Bronchial epithelial cell (primary cell): Measurements from ENCODE around the gene FRYL. TPM values are rescaled to one million over a fixed set of nuclear protein-coding genes. Genes with fewer than 3 reads are reported as not detected.
A peak's percentile ranks its signal among the peaks of the same experiment; 100 is the strongest.
"Not testable (repeated sequence)": the region's sequence is repeated elsewhere in the genome, so short reads cannot be mapped to it uniquely, and the experiment has no call there.

Experiments used
- DNase-seq: peaks from one replicate; pipeline ENCODE4 v3.0.0-alpha.2; 2010; ENCODE audit warnings: low read depth
- FAIRE-seq: peaks from 2 replicates; lab custom pipeline; 2011; peaks lifted over from hg19 to GRCh38; lab: Jason Lieb, UNC
- H3K27me3 ChIP-seq: 2 replicates; pipeline ENCODE4 v1.5.1; 2011; ENCODE audit warnings: low read length; ENCODE audit not compliant: control insufficient read depth, insufficient read depth
- H3K36me3 ChIP-seq: 2 replicates; pipeline ENCODE4 v1.5.1; 2011; ENCODE audit warnings: low read length; ENCODE audit not compliant: control insufficient read depth, insufficient read depth
- H3K4me3 ChIP-seq: 2 replicates; pipeline ENCODE4 v1.5.1; 2011; ENCODE audit warnings: mild to moderate bottlenecking, low read depth, low read length, control low read depth
- total RNA-seq: library from RNA; depleted of rRNA; stranded (reverse); fragments of >200 nt; gene quantifications from 2 replicates; pipeline ENCODE4 v1.2.1, GENCODE V29; 2014
- TF ChIP-seq, protein P1 (sequence below): IDR thresholded peaks from 2 replicates; pipeline ENCODE4 v1.5.1; 2011; ENCODE audit warnings: mild to moderate bottlenecking, moderate library complexity, low read length, control low read depth, inconsistent platforms; ENCODE audit not compliant: insufficient read depth, severe bottlenecking

Gene FRYL
- total RNA-seq, 1 donor from 2014 or later = 43.2 TPM

DNA sequence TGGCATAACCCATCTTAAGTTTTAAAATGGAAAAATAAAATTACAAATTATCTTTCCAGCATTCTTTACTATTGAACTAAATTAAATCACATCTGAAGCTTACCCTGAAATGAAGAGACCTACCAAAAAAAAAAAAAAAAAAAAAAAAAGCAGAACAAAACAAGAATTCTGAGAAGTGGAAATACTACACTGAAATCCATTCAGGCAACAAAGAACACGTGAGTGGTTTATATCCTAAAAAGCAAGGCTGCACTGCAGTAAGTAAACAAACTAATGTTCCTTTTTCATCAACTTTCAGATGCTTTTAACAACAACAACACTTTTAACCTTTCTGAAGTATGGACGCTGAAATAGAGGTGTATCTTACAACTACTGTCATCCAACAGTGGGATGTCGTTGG is 7.5 kb downstream of the FRYL start:
- TF ChIP-seq, protein P1, sequence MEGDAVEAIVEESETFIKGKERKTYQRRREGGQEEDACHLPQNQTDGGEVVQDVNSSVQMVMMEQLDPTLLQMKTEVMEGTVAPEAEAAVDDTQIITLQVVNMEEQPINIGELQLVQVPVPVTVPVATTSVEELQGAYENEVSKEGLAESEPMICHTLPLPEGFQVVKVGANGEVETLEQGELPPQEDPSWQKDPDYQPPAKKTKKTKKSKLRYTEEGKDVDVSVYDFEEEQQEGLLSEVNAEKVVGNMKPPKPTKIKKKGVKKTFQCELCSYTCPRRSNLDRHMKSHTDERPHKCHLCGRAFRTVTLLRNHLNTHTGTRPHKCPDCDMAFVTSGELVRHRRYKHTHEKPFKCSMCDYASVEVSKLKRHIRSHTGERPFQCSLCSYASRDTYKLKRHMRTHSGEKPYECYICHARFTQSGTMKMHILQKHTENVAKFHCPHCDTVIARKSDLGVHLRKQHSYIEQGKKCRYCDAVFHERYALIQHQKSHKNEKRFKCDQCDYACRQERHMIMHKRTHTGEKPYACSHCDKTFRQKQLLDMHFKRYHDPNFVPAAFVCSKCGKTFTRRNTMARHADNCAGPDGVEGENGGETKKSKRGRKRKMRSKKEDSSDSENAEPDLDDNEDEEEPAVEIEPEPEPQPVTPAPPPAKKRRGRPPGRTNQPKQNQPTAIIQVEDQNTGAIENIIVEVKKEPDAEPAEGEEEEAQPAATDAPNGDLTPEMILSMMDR = no peak
- Histone ChIP-seq H3K4me3 (no peak overlapping the region), H3K27me3 (no peaks in the 10 kb centered on the region), H3K36me3 (no peaks in the 10 kb centered on the region)
- no peak for FAIRE-seq
- no peak for DNase-seq

DNA sequence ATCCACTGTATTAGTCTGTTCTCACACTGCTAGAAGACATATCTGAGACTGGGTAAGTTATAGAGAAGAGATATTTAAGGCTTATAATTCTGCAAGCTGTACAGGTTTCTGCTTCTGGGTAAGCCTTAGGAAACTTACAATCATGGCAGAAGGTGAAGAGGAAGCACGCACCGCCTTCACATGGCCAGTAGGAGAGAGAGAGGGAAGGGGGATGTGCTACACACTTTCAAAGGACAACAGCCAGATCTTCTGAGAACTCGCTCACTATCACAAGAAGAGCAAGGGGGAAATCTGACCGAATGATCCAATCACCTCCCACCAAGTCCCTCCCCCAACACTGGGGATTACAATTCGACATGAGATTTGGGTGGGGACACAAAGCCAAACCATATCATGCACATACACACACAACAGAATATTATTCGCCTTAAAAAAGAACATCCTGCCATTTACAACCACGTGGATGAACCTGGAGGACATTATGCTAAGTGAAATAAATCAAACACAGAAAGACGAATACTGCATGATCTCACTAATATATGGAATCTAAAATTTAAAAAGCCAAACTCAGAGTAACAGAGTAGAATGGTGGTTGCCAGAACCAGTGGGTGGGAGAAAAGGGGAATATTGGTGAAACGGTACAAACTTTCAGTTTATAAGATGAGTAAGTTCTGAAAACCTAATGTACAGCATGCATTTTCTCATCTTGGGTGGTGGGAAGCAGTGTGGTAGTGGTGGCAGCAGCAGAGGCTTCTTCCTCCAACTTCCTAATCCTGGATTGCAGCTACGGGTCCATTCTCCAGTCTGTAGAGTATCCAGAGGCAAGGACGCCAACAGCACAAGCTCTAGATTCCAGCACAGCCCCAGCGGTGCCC is 12.8 kb downstream of the FRYL start:
- FAIRE-seq = peak; percentile 75

GRCh38 chr4:48766131-48766792 is 13.8 kb downstream of the FRYL start:
- TF ChIP-seq, protein P1 = no peak
- DNase-seq = no peak
- no peaks in the 10 kb centered on the region for H3K36me3 ChIP-seq
- no peak for FAIRE-seq
- H3K4me3 ChIP-seq = no peak overlapping the region
- no peaks in the 10 kb centered on the region for H3K27me3 ChIP-seq

More for the DNA sequence above, 12.8 kb downstream of the FRYL start:
- TF ChIP-seq, protein P1 = no peak
- H3K4me3 ChIP-seq = no peak overlapping the region
- H3K36me3 ChIP-seq = no peaks in the 10 kb centered on the region
- H3K27me3 ChIP-seq = no peaks in the 10 kb centered on the region
- no peak for DNase-seq

DNA sequence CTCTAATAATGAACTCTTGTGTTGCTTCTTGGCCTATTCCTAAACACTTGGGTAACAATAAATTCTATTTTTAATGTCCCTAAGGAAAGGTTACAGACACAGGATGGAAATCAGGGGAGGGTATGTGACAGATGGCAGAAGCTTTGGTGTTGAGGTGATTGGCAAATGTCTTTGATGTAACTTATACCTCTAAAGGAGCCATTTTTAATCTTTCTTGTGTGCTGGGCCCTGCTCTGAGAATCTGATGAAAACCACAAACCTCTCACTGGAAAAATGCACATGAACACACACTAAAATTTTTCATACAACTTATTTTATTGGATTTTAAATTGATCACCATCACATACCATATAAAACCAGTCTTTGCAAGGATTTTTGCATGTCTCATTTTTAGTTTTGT is 17.7 kb downstream of the FRYL start:
- Histone ChIP-seq H3K4me3 (no peak overlapping the region), H3K27me3 (no peaks in the 10 kb centered on the region), H3K36me3 (no peaks in the 10 kb centered on the region)
- FAIRE-seq (no peak), DNase-seq (no peak)
- TF ChIP-seq, protein P1 = no peak

DNA sequence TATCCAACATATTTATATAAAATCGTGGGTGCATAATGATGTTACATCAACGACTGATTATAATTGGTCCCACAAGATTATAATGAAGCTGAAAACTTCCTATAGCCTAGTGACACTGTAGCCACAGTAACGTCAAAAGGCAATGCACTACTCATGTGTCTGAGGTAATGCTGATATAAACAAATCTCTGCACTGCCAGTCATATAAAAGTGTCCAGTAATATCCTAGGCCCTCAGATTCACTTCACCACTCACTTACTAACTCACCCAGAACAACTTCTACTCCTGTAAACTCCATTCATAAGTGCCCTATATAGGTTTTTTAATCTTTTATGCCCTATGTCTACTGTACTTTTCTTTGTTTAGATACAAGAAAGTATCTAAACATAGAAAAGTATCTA is 18.8 kb downstream of the FRYL start:
- H3K36me3 ChIP-seq = no peaks in the 10 kb centered on the region
- H3K4me3 ChIP-seq = no peak overlapping the region
- FAIRE-seq (no peak), DNase-seq (no peak)
- H3K27me3 ChIP-seq = no peaks in the 10 kb centered on the region
- TF ChIP-seq, protein P1 = no peak

- H3K4me3 ChIP-seq, FAIRE-seq, DNase-seq, H3K27me3 ChIP-seq, H3K36me3 ChIP-seq: not testable (repeated sequence)
These were observed 21.4 kb downstream of the FRYL start for GRCh38 chr4:48758703-48759102.
